Activated gamma-delta T cell treated with Interleukin-2 at 50 U/mL for 16 hours (primary cell): ENCODE measurements around the gene PDXDC1.
"Not testable (repeated sequence)": the region's sequence is repeated elsewhere in the genome, so short reads cannot be mapped to it uniquely, and the experiment has no call there.

Source experiments
- DNase-seq: peaks from one replicate; pipeline ENCODE4 v3.0.0-alpha.2; 2020

The PDXDC1 gene

DNA sequence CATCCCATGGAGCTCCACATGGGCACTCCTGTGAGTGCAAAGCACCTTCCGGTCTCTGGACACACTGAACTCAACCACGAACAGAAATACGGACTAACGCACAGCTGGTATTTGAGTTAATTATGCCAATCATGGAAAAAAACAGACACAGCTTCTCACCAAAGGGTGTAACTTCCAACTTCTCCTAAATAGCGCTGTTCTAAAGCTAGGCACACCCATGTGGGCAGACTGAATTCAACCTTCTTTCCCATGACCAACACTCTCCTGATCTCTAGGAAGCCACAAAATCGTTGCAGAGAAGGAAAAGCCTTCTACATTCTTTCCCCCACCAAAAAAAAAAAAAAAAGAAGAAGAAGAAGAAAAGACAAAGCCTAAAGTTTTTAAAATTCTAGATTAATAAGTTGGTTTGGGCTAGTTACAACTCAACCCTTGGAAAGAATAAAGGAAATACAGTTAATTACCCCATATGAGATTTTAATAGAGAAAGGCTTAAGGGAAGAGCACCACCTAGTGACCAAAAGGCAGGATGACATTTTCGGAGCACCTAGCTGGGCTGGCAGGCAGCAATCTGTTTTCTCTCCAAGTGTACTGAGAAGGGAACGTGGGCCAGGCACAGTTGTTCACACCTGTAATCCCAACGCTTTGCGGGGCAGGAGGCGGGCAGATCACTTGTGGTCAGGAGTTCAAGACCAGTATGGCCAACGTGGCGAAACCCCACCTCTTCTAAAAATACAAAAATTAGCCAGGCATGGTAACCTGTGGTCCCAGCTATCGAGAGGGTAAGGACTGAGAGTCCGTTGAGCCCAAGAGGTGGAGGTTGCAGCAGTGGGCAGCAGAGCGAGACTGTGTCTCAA is 97.3 kb downstream of the PDXDC1 start:
- DNase-seq: not testable (repeated sequence)

DNA sequence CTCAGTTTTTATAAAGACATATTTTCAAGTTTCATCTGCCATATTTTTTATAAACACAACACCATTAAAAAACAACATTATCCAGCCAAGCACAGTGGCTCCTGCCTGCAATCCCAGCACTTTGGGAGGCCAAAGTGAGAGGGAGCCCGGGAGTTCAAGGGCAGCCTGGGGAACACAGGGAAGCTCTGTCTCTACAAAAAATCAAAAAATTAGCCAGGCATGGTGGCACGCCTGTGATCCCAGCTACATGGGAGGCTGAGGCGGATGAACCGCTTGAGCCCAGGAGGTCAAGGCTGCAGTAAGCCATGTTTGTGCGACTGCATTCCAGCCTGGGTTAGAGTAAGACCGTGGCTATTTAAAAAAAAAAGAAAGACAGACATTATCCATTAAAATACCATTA is 98.3 kb downstream of the PDXDC1 start:
- DNase-seq: no peak

DNA sequence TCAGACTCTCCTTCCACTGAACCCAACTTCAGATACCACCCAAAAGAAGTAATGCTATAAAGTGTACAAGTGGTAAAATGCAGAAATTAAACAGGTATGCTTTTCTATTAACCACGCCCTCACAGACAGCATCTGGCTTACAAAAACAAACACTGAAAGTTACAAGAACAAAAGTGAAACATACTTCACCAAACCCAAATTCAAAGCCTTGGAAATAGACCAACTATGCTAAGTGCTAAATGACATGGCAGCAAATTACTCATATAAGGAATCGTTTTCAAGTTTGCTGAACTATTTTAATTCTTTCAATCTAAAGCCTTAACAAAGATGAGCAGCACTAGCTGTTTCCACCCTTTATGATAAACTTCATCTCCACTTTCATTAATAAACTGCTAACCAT is 101.3 kb downstream of the PDXDC1 start:
- not testable (repeated sequence) for DNase-seq

DNA sequence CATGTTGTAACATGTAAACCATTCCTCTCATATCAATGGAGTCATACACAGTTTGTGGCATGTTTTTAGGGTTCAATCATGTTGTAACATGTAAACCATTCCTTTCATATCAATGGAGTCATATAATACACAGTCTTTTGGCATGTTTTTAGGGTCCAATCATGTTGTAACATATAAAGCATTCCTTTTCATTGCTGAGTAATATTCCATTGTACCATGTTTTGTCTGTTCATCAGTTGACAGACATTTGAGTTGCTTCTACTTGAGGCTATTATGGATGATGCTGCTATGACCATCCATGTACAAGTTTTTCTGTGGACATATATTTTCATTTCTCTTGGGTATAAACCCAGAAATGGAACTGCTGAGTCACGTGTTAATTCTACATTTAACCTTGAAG is 106.1 kb downstream of the PDXDC1 start:
- not testable (repeated sequence) for DNase-seq

DNA sequence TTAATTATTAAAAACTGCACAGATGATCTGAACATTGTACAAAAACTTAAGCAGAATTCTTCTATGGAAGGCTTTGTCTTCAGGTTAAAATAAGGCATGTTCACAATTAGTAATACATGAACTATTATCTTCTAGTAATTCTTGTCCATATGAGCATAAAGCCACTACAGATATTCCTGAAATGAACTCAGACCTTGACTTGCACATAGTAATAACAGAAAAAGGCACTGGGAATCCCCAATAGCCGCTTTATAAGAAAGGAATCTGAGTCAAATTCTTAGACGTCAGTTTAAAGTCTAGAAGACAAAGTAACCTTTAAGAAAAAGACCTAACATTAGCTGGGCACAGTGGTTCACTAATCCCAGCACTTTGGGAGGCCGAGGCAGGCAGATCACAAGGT is 108.0 kb downstream of the PDXDC1 start:
- not testable (repeated sequence) for DNase-seq

DNA sequence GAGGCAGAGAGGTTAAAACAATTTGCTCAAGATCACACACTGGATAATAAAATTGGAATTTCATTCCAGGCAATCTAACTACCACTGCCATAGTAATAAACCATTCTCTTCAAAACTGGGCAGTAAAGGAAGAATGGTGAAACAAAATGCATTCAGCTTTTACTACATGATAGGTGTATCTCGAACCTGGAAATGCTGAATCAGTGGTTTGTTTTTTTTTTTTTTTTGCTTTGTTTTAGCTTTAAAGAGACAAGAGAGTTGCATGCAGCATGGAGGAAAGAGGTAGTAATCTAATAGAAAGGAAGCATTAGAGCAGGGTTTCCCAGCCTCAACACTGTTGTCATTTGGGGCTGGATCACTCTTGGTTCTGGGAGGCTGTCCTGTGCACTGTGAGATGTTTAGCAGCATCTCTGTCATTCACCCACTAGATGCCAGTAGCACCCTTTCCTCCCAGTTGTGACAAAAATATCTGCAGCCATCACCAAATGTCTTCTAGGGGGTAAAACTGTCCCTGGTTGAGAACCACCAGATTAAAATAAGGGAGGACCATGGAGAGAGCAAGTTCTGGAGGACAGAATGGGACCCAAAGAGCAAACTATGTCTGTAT is 115.9 kb downstream of the PDXDC1 start:
- DNase-seq: not testable (repeated sequence)

DNA sequence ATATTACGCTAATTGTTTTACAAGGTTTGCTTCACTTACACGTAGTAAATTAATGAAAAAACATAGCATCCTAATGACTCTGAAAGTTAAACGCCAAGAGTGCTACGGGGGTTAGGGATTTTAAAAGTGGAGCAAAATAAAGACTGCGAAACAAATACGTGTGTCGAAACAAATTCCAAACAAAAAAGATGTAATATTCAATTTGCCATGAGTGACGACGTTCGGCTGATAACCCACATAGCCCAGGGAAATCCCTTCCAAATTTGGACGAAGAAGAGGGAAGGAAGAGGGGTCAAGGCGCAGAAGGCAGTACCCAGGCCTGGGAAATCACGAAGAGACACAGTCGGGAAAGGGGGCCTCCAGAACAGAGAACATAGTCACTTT is 118.7 kb downstream of the PDXDC1 start:
- DNase-seq: not testable (repeated sequence)

DNA sequence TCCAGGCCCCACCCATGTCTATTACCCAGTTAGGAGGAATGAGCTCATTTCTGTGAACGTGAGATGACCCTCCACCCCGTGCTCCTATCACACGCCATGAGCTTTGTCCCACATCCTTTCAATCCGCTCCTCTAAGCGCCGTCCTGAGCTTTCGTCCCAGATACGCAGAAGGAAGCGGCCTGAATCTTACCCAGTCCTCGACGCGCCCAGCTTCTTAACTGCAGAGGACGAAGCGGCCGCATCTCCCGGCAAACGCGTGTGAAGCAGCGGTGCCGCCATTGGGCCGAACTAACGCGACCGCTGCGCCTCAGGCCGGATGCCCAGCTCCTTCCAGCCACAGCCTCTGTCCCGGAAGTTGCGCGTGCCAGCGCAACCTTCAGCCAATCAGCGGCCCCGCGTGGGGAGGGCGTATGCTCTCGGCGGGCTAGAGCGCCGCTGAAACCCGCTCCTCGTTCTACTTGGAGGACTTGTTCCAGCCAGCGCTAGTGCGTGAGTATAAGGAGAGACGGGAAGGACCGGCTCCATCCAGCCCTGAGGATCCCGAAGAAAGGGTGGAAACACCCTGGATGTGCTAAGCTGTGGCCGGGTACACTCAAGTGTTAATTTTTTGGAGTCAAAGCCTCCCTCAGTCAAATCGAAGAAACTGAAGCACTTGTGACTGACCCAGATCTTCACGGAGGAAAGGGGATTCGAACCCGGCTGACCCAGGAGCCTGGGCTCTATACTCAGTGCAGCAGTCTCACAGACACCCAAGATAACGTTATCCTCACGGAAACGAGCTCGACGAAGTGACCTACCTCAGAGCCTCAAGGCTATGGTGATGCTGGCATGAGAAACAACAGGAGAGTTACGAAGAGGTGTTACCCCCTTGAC is 119.4 kb downstream of the PDXDC1 start, which contains the start of gene RRN3:
Gene RRN3 (minus strand): TSS at position 318 of the 873 bp plus-strand sequence. CDS start 39 bp downstream, at position 279.
- peak; percentile 78 for DNase-seq

DNA sequence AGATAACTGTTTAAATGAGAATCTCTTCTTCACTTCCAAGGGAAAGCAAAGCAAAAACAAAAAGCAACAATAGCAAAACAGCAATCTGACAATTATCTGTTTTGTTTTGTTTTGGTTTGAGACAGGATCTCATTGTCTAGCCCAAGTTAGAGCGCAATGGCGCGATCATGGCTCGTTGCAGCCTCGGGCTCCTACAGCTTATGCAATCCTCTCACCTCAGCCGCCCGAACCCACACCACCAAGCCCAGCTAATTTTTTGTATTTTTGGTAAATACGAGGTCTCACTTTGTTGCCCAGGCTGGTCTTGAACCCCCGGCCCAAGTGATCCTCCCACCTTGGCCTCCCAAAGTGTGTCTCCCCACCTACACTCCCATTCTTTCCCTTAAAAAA is 121.8 kb downstream of the PDXDC1 start:
- DNase-seq: not testable (repeated sequence)

DNA sequence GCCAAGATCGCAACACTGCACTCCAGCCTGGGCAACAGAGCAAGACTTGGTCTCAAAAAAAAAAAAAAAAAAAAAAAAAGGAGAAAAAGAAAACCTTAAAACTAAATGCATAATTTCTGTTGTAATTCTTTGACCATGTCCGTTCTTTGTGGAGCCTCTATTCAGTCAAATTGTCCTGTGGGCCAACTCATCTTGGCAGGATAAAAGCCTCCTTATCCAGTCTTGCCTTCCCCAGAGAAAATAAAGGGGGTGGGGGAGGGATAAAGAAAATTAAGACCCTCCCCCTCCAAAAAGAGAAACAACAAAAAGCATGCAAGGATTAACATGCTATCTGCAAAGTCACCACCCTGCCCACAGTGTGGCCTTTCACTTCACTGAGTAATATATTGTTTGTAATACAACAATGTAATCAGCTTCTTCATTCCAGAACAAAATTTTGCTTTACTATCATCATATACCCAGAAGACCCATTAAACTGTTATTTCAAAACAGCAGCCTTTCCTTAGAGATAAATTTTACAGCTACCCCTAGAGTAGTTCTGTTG is 124.6 kb downstream of the PDXDC1 start:
- DNase-seq: not testable (repeated sequence)

DNA sequence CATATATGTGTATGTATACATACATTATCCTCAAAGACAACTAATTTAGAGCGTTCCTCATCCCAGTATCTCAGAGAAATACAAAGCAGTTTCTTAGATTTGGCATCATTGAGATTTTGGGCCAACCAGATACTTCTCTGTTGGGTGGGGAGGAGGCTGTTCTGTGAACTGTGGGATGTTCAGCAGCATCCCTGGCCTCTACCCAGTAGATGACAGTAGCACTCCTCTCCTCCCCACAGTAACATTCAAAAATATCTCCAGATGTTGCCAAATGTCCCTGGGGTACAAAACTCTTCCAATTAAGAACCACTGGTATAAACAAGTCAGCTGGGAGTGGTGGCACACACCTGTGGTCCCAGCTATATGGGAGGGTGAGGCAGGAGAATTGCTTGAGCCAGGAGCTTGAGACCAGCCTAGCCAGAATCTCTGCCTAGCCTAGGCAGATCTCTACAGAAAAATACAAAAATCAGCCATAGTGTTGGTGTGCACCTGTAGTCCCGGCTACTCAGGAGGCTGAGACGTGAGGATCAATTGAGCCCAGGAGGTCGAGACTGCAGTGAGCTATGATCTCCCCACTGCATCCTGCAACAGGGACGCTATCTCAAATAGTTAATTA is 125.7 kb downstream of the PDXDC1 start:
- DNase-seq: not testable (repeated sequence)

DNA sequence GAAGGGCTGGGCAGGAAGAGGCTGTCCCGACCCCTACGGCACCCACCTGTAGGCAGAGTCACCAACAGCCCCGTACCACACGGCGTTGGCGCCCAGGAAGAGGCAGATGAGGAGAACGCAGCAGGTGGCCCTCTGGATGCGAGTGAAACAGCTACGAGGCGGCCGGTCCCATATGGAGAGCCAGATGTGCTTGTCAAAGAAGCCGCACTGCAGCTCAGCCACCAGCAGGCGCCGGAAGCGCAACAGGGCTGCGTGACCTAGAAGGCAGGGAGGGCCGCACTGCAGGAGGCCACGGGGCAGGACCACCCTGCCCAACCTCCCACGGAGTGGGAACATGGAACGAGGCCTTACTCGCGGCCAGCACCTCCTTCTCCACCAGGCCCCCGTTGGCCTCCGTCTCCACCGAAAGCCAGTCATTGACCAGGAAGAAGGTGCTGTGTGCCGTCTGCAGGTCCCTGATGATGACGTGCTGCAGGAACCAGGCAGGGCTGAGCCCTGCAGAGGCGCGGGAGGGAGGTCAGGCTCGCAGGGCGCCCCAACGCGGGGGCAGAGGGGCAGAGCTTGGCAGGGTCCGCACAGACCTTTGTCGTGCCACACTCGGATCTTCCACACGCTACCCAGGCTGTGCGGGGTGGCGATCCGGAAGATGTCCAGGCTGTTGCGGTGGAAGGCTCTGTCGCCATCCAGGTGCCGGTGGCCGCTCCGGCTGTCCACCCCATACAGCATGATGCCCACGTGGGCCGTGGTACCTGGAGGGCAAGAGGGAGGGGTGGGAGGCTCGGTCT is 153.0 kb downstream of the PDXDC1 start:
- DNase-seq: not testable (repeated sequence)

DNA sequence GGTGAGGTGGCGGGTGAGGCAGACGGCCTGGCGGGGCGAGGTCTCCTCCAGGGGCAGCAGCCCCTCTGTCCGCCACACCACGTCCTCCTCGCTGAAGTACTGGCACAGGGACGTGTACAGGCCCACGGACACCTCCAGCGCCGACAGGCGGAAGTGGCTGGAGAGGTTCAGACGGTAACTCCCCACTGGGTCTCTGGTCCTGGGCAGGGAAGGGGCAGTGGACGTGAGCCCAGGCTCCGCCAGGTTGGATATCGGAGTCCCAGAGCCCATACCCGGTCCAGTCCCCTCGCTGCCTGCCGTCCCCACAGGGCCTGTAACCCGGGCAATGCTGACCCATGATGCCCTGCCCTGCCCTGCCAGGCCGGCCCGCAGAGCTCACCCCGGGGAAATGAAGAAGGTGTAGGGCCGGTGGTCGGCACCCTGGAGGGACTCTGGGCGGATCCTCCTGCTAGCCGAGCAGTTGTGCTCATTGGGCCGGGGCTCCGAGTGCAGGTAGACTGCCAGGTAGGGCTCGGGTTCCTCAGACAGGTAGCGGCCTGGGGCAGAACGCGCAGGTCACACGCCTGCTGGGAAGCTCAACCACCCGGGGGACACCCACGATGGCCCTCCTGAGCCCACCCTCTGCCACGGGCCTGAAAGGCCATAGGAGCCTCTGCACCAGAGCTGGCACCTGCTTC is 155.6 kb downstream of the PDXDC1 start:
- not testable (repeated sequence) for DNase-seq

DNA sequence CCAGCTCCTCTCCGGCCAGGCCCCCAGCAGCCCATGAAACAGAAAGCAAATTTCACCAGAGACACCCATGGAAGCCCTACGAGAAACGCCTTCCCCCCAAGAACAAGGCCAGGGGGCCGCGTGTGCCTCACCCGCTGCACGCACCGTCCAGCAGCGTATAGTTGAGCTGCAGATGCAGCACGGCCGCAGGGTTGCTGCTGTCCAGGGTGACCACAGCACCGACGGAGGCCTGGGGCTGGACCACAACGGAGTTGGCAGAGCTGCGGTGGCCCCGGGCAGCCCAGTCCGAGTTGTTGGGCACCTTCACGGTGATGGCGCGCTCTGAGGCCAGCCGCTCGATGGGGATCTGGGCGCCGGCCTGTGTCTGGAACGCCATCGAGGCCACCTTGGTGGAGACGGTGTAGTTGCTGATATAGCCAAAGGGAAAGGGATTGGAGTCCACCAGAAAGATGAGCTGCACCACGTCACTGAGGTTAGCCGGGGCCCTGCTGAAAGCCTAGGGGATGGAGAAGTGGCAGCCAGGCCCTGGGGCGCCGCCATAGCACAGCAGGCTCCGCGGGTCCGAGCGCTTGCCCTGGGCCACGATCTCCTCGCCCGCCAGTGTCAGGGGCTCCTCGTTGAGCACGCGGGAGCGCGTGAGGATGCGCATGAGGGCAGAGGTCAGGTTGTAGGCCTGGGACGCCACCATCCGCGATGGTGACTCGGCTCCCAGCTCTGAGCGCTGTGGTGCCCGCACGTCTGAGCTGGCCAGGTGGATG is 156.3 kb downstream of the PDXDC1 start:
- not testable (repeated sequence) for DNase-seq

DNA sequence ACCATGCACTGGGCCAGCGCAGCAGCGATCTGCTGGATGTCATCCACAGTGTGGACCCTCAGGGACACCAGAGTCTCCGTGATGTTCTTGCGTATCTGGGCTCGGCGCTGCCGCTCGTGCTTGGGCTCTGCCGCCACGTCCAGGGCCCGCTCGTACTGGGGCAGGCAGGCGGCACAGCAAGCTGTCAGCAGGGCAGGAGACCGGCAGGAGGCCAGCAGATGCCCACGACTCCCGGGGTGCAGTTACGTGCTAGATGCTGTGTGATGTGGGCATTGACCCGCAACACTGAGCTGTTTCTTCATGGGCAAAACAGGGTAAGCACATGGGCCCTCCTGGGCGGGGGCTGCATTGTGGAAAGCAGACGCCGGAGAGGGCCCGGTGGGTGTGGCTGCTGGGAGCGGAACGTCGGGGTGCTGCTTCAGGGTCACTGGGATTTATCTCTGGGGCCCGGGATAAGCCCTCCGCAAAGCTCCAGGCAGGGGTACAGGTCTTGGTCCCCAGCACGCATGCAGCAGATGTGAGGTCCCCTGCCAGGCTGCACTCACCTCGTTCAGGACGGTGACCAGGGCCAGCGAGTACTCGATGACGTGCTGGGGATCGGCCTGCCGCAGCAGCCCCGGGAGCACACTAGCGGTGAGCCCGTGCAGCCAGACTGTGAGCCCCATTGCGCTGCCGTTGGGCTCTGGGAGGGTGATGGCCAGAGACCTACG is 158.0 kb downstream of the PDXDC1 start:
- not testable (repeated sequence) for DNase-seq

DNA sequence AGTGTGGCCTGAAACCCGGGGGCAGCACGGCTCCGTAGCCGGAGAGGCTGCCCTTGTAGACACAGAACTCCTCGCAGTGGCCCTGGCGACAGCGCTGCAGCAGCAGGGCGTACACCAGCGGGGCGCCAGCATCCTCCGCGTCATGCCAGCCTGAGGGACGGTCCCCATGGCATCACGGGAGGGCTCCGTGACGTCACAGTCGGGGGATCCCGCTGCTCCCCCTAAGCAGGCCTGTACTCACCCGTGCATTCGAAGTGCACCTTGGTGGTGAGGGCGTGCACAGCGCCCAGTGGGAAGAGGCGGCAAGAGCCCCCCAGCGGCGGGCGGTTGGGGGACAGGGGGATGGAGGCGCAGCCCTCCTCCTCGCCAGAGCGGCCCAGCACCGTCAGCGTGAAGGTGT is 158.7 kb downstream of the PDXDC1 start:
- DNase-seq: not testable (repeated sequence)

DNA sequence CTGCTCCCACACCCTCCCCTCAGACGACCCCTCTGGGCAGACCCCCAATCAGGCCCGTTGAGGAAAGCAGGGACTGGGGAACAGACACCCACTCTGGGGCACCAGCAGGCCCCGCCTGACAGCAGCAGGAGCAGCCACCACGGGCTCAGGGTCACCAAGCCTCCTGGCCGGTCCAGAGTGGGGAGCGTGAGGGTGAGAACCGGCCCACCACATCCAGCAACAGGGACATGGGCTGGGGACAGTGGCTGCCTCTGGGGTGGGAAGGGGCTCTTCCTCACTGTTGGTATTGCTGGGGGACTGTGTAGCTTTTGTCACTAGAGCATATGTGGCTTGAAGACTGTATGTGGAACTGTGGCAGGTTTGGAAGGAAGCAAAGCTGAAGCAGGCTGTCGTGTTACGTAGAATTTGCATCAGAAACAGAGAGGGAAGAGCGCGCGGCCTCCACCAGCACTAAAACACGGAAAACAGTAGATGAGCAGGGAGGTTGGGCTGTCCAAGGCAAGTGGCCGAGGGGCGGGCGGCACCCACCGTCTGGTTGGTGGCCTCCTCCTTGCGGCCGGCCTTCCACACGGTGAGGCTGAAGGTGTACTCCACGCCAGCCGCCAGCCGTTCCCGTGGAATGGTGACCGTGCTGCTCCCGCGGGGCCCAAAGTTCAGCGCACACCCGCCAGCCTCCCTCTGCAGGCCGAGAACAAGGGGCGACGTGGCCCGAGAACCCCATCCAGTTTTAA is 160.1 kb downstream of the PDXDC1 start:
- not testable (repeated sequence) for DNase-seq

DNA sequence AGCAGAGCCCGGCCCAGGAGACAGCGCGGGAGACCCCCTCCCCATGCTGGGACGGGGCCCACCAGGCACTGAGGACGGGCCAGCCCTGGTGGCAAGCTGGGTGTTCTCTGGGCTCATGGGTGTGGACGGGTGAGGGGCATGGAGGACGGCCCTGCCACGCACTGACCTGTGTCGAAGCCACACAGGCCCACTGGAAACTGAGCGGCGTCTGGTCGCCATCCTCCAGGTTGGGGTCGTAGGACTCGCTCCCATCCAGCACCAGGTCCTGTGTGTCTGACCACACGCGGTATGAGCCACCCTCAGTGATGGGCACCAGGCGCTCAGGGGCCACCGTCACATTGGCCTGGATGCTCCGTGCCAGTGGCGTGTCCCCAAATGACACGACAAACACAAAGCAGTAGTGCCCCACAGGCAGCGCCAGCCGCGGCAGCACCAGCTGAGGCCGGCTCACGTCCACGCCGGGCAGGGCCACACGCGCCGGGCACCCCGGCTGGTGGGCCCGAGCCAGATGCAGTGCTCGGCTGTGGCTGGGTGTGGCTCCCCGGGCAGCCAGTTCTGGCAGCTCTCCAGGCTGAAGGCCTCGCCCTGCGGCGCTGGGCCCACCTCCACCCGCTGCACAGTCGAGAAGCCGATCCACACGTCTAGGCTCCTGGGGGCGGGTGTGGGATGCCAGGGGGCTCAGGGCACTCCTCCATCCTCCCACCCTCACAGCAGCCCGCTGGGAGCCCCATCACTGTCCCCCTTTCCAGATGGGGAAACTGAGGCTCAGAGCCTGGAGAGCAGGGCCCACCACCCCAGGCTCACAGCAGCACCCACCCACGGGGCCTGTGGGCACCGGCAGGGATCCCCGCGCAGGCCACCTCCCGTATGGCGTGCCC is 160.9 kb downstream of the PDXDC1 start:
- not testable (repeated sequence) for DNase-seq
